HCT116 (cell line): ENCODE data around the gene MED13L. TPM values are rescaled to one million over a fixed set of nuclear protein-coding genes. Genes with fewer than 3 reads are reported as not detected.

Experiments
- ATAC-seq: fragments of 200-7000 bp; cut with Tn5 transposase; 2 replicates; pipeline ENCODE4 v1.9.1; 2020; ENCODE audit warnings: mild to moderate bottlenecking, moderate library complexity
- BruUV-seq: library from RNA; stranded (reverse); fragments of 400-500 nt; replicated peaks from 2 replicates; lab custom pipeline; 2021; lab: Mats Ljungman, UMichigan
- CTCF ChIA-PET: fragments of 300-600 bp; sonication (Branson Sonifier 250); formaldehyde crosslinking; loops from one replicate; lab custom pipeline; 2021; ENCODE audit warnings: antibody characterized with exemption; lab: Charles Lee
- POLR2A ChIA-PET: fragments of 300-600, 350-600 bp; sonication (Branson Sonifier 250); formaldehyde crosslinking; loops from one replicate; lab custom pipeline; 2021; ENCODE audit warnings: antibody characterized with exemption; lab: Charles Lee
- RAD21 ChIA-PET, 2 experiments: fragments of 300-600 bp; sonication (Branson Sonifier 250); formaldehyde crosslinking; loops; one replicate each; lab custom pipeline; 2023; ENCODE audit warnings: low total read pairs in 2 of 2; ENCODE audit not compliant: uncharacterized antibody in 2 of 2, unreplicated experiment in 2 of 2, low non-redundant PET in 1 of 2; lab: Charles Lee
- DNase-seq: peaks from one replicate; pipeline ENCODE4 v3.0.0-alpha.2; 2010; ENCODE audit warnings: low read depth, low spot score
- H2AFZ ChIP-seq: fragments of 200-600 bp; shearing (Covaris generic), sonication (generic); 2 replicates; pipeline ENCODE4 v1.6.1; 2017; ENCODE audit warnings: low read depth, mixed run types, mixed read lengths, antibody characterized with exemption, low read length; ENCODE audit not compliant: poor library complexity, severe bottlenecking
- H3K27ac ChIP-seq: 2 replicates; pipeline ENCODE4 v1.5.1; 2012; ENCODE audit warnings: low read depth, low read length
- H3K27me3 ChIP-seq: fragments of 200-600 bp; sonication (generic); 2 replicates; pipeline ENCODE4 v1.6.1; 2016; ENCODE audit warnings: mixed run types, low read length, mixed read lengths; ENCODE audit not compliant: insufficient read depth
- H3K36me3 ChIP-seq, 2 experiments: fragments of 200-500 bp in 1 of 2; fragments of 200-600 bp in 1 of 2; sonication (Bioruptor generic) in 1 of 2; sonication (generic) in 1 of 2; 2 replicates each; pipeline versions ENCODE4 v1.5.1 to v1.6.1; 2014 to 2016; ENCODE audit warnings: low read length in 2 of 2, inconsistent platforms in 1 of 2, mixed read lengths in 1 of 2, mixed run types in 1 of 2; ENCODE audit not compliant: insufficient read depth in 2 of 2, control insufficient read depth in 1 of 2
- H3K4me1 ChIP-seq, 2 experiments: fragments of 200-600 bp in 1 of 2; sonication (generic) in 1 of 2; 2 replicates each; pipeline versions ENCODE4 v1.5.1 to v1.6.1; 2012 to 2017; ENCODE audit warnings: low read length in 2 of 2, inconsistent platforms in 1 of 2, mild to moderate bottlenecking in 1 of 2, mixed read lengths in 1 of 2, mixed run types in 1 of 2, moderate library complexity in 1 of 2; ENCODE audit not compliant: insufficient read depth in 2 of 2, control insufficient read depth in 1 of 2
- H3K4me2 ChIP-seq: fragments of 200-600 bp; sonication (generic); 2 replicates; pipeline ENCODE4 v1.6.1; 2017; ENCODE audit warnings: mixed run types, low read length, mixed read lengths
- H3K4me3 ChIP-seq, 2 experiments: fragments of 200-600 bp in 1 of 2; sonication (generic) in 1 of 2; replicated peaks in 1 of 2; 2 replicates each; pipeline ENCODE4 v1.5.1; 2011 to 2016; ENCODE audit warnings: low read length in 2 of 2, control low read depth in 1 of 2, low read depth in 1 of 2, mild to moderate bottlenecking in 1 of 2, mixed read lengths in 1 of 2, mixed run types in 1 of 2
- H3K79me2 ChIP-seq: fragments of 200-600 bp; sonication (generic); 2 replicates; pipeline ENCODE4 v1.6.1; 2017; ENCODE audit warnings: mild to moderate bottlenecking, mixed run types, low read length, moderate library complexity, mixed read lengths; ENCODE audit not compliant: insufficient read depth
- H3K9ac ChIP-seq: fragments of 200-600 bp; sonication (generic); 2 replicates; pipeline ENCODE4 v1.6.1; 2016; ENCODE audit warnings: low read length, mixed read lengths
- H3K9me2 ChIP-seq: fragments of 200-600 bp; sonication (generic), shearing (Covaris generic); 2 replicates; pipeline ENCODE4 v1.6.1; 2017; ENCODE audit warnings: mixed run types, mild to moderate bottlenecking, moderate library complexity; ENCODE audit not compliant: insufficient read depth
- H3K9me3 ChIP-seq, 2 experiments: fragments of 200-500 bp in 1 of 2; fragments of 200-600 bp in 1 of 2; sonication (Bioruptor generic) in 1 of 2; sonication (generic) in 1 of 2; 2 replicates each; pipeline ENCODE4 v1.6.1; 2014 to 2017; ENCODE audit warnings: low read length in 2 of 2, mixed read lengths in 2 of 2, inconsistent platforms in 1 of 2, low read depth in 1 of 2, mild to moderate bottlenecking in 1 of 2, mixed run types in 1 of 2, moderate library complexity in 1 of 2; ENCODE audit not compliant: control insufficient read depth in 1 of 2, insufficient read depth in 1 of 2
- H4K20me1 ChIP-seq: fragments of 200-600 bp; sonication (generic), shearing (Covaris generic); 2 replicates; pipeline ENCODE4 v1.6.1; 2017; ENCODE audit warnings: mixed run types, mild to moderate bottlenecking, moderate library complexity; ENCODE audit not compliant: insufficient read depth
- ATF3 ChIP-seq: IDR thresholded peaks from 2 replicates; pipeline ENCODE4 v1.6.1; 2012
- EGR1 ChIP-seq: IDR thresholded peaks from 2 replicates; pipeline ENCODE4 v1.6.1; 2012; ENCODE audit warnings: low read depth
- JUND ChIP-seq: IDR thresholded peaks from 2 replicates; pipeline ENCODE4 v1.6.1; 2012
- RAD21 ChIP-seq: IDR thresholded peaks from 2 replicates; pipeline ENCODE4 v1.6.1; 2012; ENCODE audit warnings: low read depth, mild to moderate bottlenecking
- REST ChIP-seq: IDR thresholded peaks from 2 replicates; pipeline ENCODE4 v1.6.1; 2012; ENCODE audit warnings: low read depth
- intact Hi-C: fragments of 100-400 bp; cut with micrococcal nuclease; formaldehyde crosslinking; loops from 2 replicates; pipeline ENCODE4 v1.10.0; 2022
- total RNA-seq: library from RNA; stranded (reverse); gene quantifications from one replicate; pipeline ENCODE4 v1.2.1, GENCODE V29; 2021; ENCODE audit not compliant: unreplicated experiment

The MED13L gene
- total RNA-seq, 1 experiment from 2014 or later, result 176 TPM

- no peaks in the 10 kb centered on the region for H3K27me3 ChIP-seq
- no peaks in the 10 kb centered on the region for H3K9me2 ChIP-seq
- TF ChIP-seq REST (no peak), ATF3 (no peak), RAD21 (no peak), JUND (no peak), EGR1 (no peak)
- intact Hi-C loops, result no loop called here
- ATAC-seq (no peak), DNase-seq (no peak)
- H2AFZ ChIP-seq, result no peak overlapping the region
- H3K4me1 ChIP-seq, result no peaks in the 10 kb centered on the region
- no peak overlapping the region for H3K4me3 ChIP-seq
- no peaks in the 10 kb centered on the region for H3K9me3 ChIP-seq
- POLR2A ChIA-PET, result no interaction called here
- no TSS peak for BruUV-seq
- H3K79me2 ChIP-seq, result peaks cover 79% of the 10 kb centered on the region
- no peak overlapping the region for H3K9ac ChIP-seq
- no peak overlapping the region for H3K4me2 ChIP-seq
- peaks cover 41 to 47% of the 10 kb centered on the region in 2 experiments for H3K36me3 ChIP-seq
- RAD21 ChIA-PET, result no interaction called here
- no peak overlapping the region for H3K27ac ChIP-seq
- CTCF ChIA-PET, result no interaction called here
- H4K20me1 ChIP-seq, result 0 out of 2 replicates have a peak, but pooled peaks cover 7% of the 10 kb centered on the region
These were observed 271.4 kb downstream of the MED13L start for GRCh38 chr12:116006141-116006540.
